Gastrocnemius medialis (tissue), 4 donors: ENCODE data around the gene COLQ. TPM values are rescaled to one million over a fixed set of nuclear protein-coding genes. Genes with fewer than 3 reads are reported as not detected.
A peak's percentile ranks its signal among the peaks of the same experiment; 100 is the strongest.

ENCODE experiments used
- ATAC-seq, 2 donors: fragments of 150-250 bp; one replicate each; pipeline ENCODE4 v1.9.1; 2016
- DNase-seq, 2 donors: peaks; one replicate each; pipeline ENCODE4 v3.0.0-alpha.2; 2019
- H3K27ac ChIP-seq, 4 donors: fragments of 200-600 bp; sonication (generic); 1 replicate in 1 of 4; 2 replicates in 3 of 4; pipeline ENCODE4 v1.5.1; 2016 to 2018; ENCODE audit warnings: mild to moderate bottlenecking in 2 of 4, moderate library complexity in 1 of 4
- H3K27me3 ChIP-seq, 3 donors: fragments of 200-600 bp; sonication (generic) in 2 of 3; 1 replicate in 1 of 3; 2 replicates in 2 of 3; pipeline versions ENCODE4 v1.5.1 to v1.6.0; 2016 to 2019; ENCODE audit warnings: mild to moderate bottlenecking in 1 of 3, moderate library complexity in 1 of 3
- H3K36me3 ChIP-seq, 2 donors: fragments of 200-600 bp; sonication (generic) in 1 of 2; one replicate each; pipeline ENCODE4 v1.5.1; 2017 to 2018
- H3K4me1 ChIP-seq, 2 donors: fragments of 200-600 bp; sonication (generic) in 1 of 2; one replicate each; pipeline ENCODE4 v1.5.1; 2016 to 2017; ENCODE audit warnings: mild to moderate bottlenecking in 2 of 2
- H3K4me3 ChIP-seq, 4 donors: fragments of 200-600 bp; sonication (generic) in 3 of 4; 1 replicate in 1 of 4; 2 replicates in 3 of 4; pipeline ENCODE4 v1.5.1; 2016 to 2019; ENCODE audit warnings: mild to moderate bottlenecking in 2 of 4
- H3K9me3 ChIP-seq, 3 donors: fragments of 200-600 bp; sonication (generic) in 2 of 3; 1 replicate in 1 of 3; 2 replicates in 2 of 3; pipeline ENCODE4 v1.5.1; 2016 to 2019
- CTCF ChIP-seq, 5 experiments: fragments of 450-650 bp in 3 of 5; fragments of 200-600 bp in 2 of 5; sonication (generic) in 2 of 5; IDR thresholded peaks in 4 of 5; conservative IDR thresholded peaks in 1 of 5; 1 replicate in 4 of 5; 2 replicates in 1 of 5; pipeline ENCODE4 v1.5.1; 2016 to 2019; ENCODE audit warnings: antibody characterized with exemption in 5 of 5, mild to moderate bottlenecking in 3 of 5, moderate library complexity in 3 of 5
- POLR2A ChIP-seq, 2 donors: fragments of 450-650 bp; IDR thresholded peaks; one replicate each; pipeline ENCODE4 v1.6.1; 2017; ENCODE audit warnings: antibody characterized with exemption in 2 of 2, mild to moderate bottlenecking in 2 of 2, moderate library complexity in 2 of 2
- in situ Hi-C, 4 donors: fragments of 200-750 bp; cut with MboI; loops; one replicate each; pipeline versions ENCODE4 v1.15.0 to v1.8.0; 2017; ENCODE audit warnings: low sequenced_read_pairs in 4 of 4
- intact Hi-C: fragments of 100-400 bp; cut with DNase I; formaldehyde crosslinking; loops from one replicate; pipeline ENCODE4 v1.15.1; 2023; ENCODE audit warnings: low total_unique reads
- total RNA-seq, 4 donors: library from RNA; depleted of rRNA; stranded (reverse); fragments of >200 nt; gene quantifications; one replicate each; pipeline versions ENCODE4 v1.1.0 to v1.2.3, GENCODE V29; 2016

The COLQ gene
- total RNA-seq, 4 donors from 2014 or later, result 2.8 to 4.7 (median 3.0) TPM

GRCh38 chr3:15449489-15450224 lies 71.8 kb downstream of the COLQ start:
- no peak overlapping the region for H3K27ac ChIP-seq
- no peak for TF ChIP-seq CTCF (IDR thresholded peaks at IDR 0.05 in 4 of 5, conservative IDR thresholded peaks at IDR 0.05 in 1 of 5)
- peaks cover 0 to 29% of the 10 kb centered on the region in 2 donors for H3K36me3 ChIP-seq
- H3K4me3 ChIP-seq, result no peak overlapping the region
- intact Hi-C loops, result no loop called here
- no peaks in the 10 kb centered on the region for H3K27me3 ChIP-seq
- in situ Hi-C loops, result loop anchor here in 1 of 4 donors (25.0 kb wide), 1 partner anchor 113 kb away; no protein-coding TSS in a partner anchor
- H3K9me3 ChIP-seq, result no peaks in the 10 kb centered on the region
- ATAC-seq, result no peak
- H3K4me1 ChIP-seq, result peaks cover 0 to 4% of the 10 kb centered on the region in 2 donors
- no peak for DNase-seq

GRCh38 chr3:15443826-15444524 lies 77.5 kb downstream of the COLQ start:
- DNase-seq (no peak), ATAC-seq (no peak)
- TF ChIP-seq POLR2A (IDR thresholded peaks at IDR 0.05) (no peak), CTCF (IDR thresholded peaks at IDR 0.05 in 4 of 5, conservative IDR thresholded peaks at IDR 0.05 in 1 of 5) (no peak)
- intact Hi-C loops, result no loop called here
- Histone ChIP-seq H3K9me3 (no peaks in the 10 kb centered on the region), H3K27me3 (no peaks in the 10 kb centered on the region), H3K36me3 (peaks cover 0 to 37% of the 10 kb centered on the region in 2 donors), H3K27ac (no peak overlapping the region), H3K4me3 (no peak overlapping the region), H3K4me1 (no peaks in the 10 kb centered on the region)
- in situ Hi-C loops, result loop anchor here in 1 of 4 donors (25.0 kb wide), 1 partner anchor 118 kb away; no protein-coding TSS in a partner anchor

DNA sequence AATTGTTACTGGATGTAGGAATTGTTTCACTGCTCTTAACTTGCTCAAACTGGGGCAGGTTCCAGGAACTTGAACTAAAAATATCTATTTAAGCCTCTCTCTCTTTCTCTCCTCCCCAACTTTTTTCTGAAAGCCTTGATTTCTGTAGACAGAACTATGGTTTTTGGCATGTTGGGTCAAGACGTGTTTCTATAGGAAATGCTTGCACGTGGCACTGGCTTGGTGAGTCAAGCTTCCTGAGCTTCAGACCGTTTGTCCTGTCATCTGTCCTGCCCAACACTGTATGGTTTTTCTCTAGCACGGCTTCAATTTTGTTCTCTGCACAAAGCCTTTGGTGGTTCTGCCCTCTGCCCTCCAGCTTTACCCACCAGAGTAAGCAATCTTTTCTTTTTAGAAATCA lies 80.6 kb downstream of the COLQ start:
- H3K36me3 ChIP-seq, result peaks cover 0 to 66% of the 10 kb centered on the region in 2 donors
- in situ Hi-C loops, result loop anchor here in 1 of 4 donors (25.0 kb wide), 1 partner anchor 121 kb away; no protein-coding TSS in a partner anchor
- intact Hi-C loops, result no loop called here
- H3K9me3 ChIP-seq, result no peaks in the 10 kb centered on the region
- ATAC-seq, result no peak
- no peak for DNase-seq
- H3K4me1 ChIP-seq, result no peaks in the 10 kb centered on the region
- peak overlapping the region in 2 of 4 donors; percentile 4 to 7 for H3K27ac ChIP-seq
- H3K4me3 ChIP-seq, result no peak overlapping the region
- TF ChIP-seq POLR2A (IDR thresholded peaks at IDR 0.05) (no peak), CTCF (IDR thresholded peaks at IDR 0.05 in 4 of 5, conservative IDR thresholded peaks at IDR 0.05 in 1 of 5) (no peak)
- H3K27me3 ChIP-seq, result no peaks in the 10 kb centered on the region

DNA sequence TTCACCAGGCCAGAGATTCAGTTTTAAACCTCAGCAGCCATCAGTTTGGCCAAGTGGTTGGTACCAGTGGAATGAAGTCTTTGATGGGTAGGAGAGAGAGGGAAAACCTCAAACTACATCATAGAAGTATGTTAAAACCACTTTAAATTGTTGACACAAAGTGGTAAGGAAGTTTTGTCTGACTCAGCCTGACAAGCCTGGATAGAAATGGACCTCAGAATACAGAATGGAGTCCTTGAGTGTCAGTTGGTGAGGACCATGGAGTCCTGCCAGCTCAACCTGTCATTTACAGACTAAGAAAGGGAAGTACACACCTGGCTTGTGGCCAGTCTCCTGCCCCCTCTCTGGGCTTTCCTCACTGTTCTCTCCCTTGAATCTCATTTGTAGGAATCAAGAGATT lies 82.0 kb downstream of the COLQ start:
- TF ChIP-seq CTCF (IDR thresholded peaks at IDR 0.05 in 4 of 5, conservative IDR thresholded peaks at IDR 0.05 in 1 of 5), result no peak
- TF ChIP-seq POLR2A (IDR thresholded peaks at IDR 0.05), result no peak
- in situ Hi-C loops, result loop anchor here in 1 of 4 donors (25.0 kb wide), 1 partner anchor 123 kb away; no protein-coding TSS in a partner anchor
- Histone ChIP-seq H3K4me3 (no peak overlapping the region), H3K27me3 (no peaks in the 10 kb centered on the region), H3K4me1 (no peaks in the 10 kb centered on the region), H3K9me3 (no peaks in the 10 kb centered on the region), H3K27ac (no peak overlapping the region), H3K36me3 (peaks cover 0 to 78% of the 10 kb centered on the region in 2 donors)
- DNase-seq (no peak), ATAC-seq (no peak)
- intact Hi-C loops, result no loop called here
